H9 (cell line): ENCODE results near the gene SNX11. TPM values are rescaled to one million over a fixed set of nuclear protein-coding genes. Genes with fewer than 3 reads are reported as not detected.
A peak's percentile ranks its signal among the peaks of the same experiment; 100 is the strongest.

Source experiments
- DNase-seq: peaks from one replicate; pipeline ENCODE4 v3.0.0-alpha.2; 2017
- H2AFZ ChIP-seq: one replicate; pipeline ENCODE4 v1.6.1; 2013; ENCODE audit warnings: mild to moderate bottlenecking, low read length, control low read depth, moderate library complexity
- H2AK5ac ChIP-seq: 2 replicates; pipeline ENCODE4 v1.6.1; 2013; ENCODE audit warnings: low read length, control low read depth, mixed read lengths; ENCODE audit not compliant: insufficient read length
- H2BK120ac ChIP-seq: one replicate; pipeline ENCODE4 v1.6.1; 2013; ENCODE audit warnings: low read depth, mild to moderate bottlenecking, low read length, control low read depth, inconsistent platforms; ENCODE audit not compliant: poor library complexity, severe bottlenecking
- H2BK12ac ChIP-seq: 2 replicates; pipeline ENCODE4 v1.6.1; 2013; ENCODE audit warnings: low read length, control low read depth, mixed read lengths, low read depth; ENCODE audit not compliant: insufficient read length
- H2BK15ac ChIP-seq: 2 replicates; pipeline ENCODE4 v1.6.1; 2013; ENCODE audit warnings: low read depth, low read length, control low read depth
- H2BK20ac ChIP-seq: one replicate; pipeline ENCODE4 v1.6.1; 2013; ENCODE audit warnings: low read depth, mild to moderate bottlenecking, low read length, control low read depth, inconsistent platforms; ENCODE audit not compliant: poor library complexity, severe bottlenecking
- H2BK5ac ChIP-seq: 2 replicates; pipeline ENCODE4 v1.6.1; 2013; ENCODE audit warnings: low read length, control low read depth, mixed read lengths; ENCODE audit not compliant: insufficient read length
- H3K14ac ChIP-seq: 2 replicates; pipeline ENCODE4 v1.6.1; 2013; ENCODE audit warnings: low read length, control low read depth; ENCODE audit not compliant: insufficient read depth
- H3K18ac ChIP-seq: 2 replicates; pipeline ENCODE4 v1.6.1; 2013; ENCODE audit warnings: low read depth, mild to moderate bottlenecking, mixed read lengths, low read length, control low read depth; ENCODE audit not compliant: insufficient read length
- H3K23ac ChIP-seq: 2 replicates; pipeline ENCODE4 v1.6.1; 2013; ENCODE audit warnings: low read length, control low read depth, mixed read lengths, low read depth; ENCODE audit not compliant: insufficient read length
- H3K23me2 ChIP-seq: 2 replicates; pipeline ENCODE4 v1.6.1; 2013; ENCODE audit warnings: low read depth, mild to moderate bottlenecking, mixed read lengths, low read length, control low read depth; ENCODE audit not compliant: insufficient read length, poor library complexity, severe bottlenecking
- H3K27ac ChIP-seq: 2 replicates; pipeline ENCODE4 v1.5.1; 2013; ENCODE audit warnings: low read length, control low read depth, mixed read lengths, low read depth; ENCODE audit not compliant: insufficient read length
- H3K27me3 ChIP-seq: 2 replicates; pipeline ENCODE4 v1.6.1; 2013; ENCODE audit warnings: low read length, control low read depth, inconsistent platforms; ENCODE audit not compliant: insufficient read depth
- H3K4ac ChIP-seq: 2 replicates; pipeline ENCODE4 v1.6.1; 2013; ENCODE audit warnings: low read depth, mild to moderate bottlenecking, control low read depth, inconsistent platforms, low read length, moderate library complexity
- H3K4me1 ChIP-seq: 2 replicates; pipeline ENCODE4 v1.6.1; 2013; ENCODE audit warnings: low read length, control low read depth, inconsistent platforms; ENCODE audit not compliant: insufficient read depth
- H3K4me2 ChIP-seq: 2 replicates; pipeline ENCODE4 v1.6.1; 2013; ENCODE audit warnings: low read length, control low read depth, mixed read lengths; ENCODE audit not compliant: insufficient read length, insufficient read depth
- H3K56ac ChIP-seq: 2 replicates; pipeline ENCODE4 v1.6.1; 2013; ENCODE audit warnings: low read depth, mild to moderate bottlenecking, mixed read lengths, low read length, control low read depth; ENCODE audit not compliant: insufficient read length
- H3K79me1 ChIP-seq: 2 replicates; pipeline ENCODE4 v1.6.1; 2013; ENCODE audit warnings: low read depth, mild to moderate bottlenecking, moderate library complexity, low read length, control low read depth, inconsistent platforms; ENCODE audit not compliant: insufficient read depth, poor library complexity, severe bottlenecking
- H3K79me2 ChIP-seq: 2 replicates; pipeline ENCODE4 v1.6.1; 2013; ENCODE audit warnings: low read length, control low read depth, inconsistent platforms; ENCODE audit not compliant: insufficient read depth
- H3K9ac ChIP-seq: 2 replicates; pipeline ENCODE4 v1.6.1; 2013; ENCODE audit warnings: low read length, control low read depth, mixed read lengths; ENCODE audit not compliant: insufficient read length; ENCODE audit errors: extremely low read depth
- H3K9me3 ChIP-seq: one replicate; pipeline ENCODE4 v1.6.1; 2013; ENCODE audit warnings: low read depth, low read length, inconsistent platforms; ENCODE audit not compliant: control insufficient read depth
- H3T11ph ChIP-seq: one replicate; pipeline ENCODE4 v1.6.1; 2013; ENCODE audit warnings: mild to moderate bottlenecking, low read length, control low read depth, inconsistent platforms
- H4K20me1 ChIP-seq: one replicate; pipeline ENCODE4 v1.6.1; 2013; ENCODE audit not compliant: control insufficient read depth, insufficient read length, insufficient read depth
- H4K5ac ChIP-seq: 2 replicates; pipeline ENCODE4 v1.6.1; 2013; ENCODE audit warnings: low read depth, mild to moderate bottlenecking, mixed read lengths, low read length, control low read depth; ENCODE audit not compliant: insufficient read length
- H4K8ac ChIP-seq: replicated peaks from 2 replicates; pipeline ENCODE4 v1.6.1; 2013; ENCODE audit warnings: low read length, control low read depth, mixed read lengths, low read depth; ENCODE audit not compliant: insufficient read length
- H4K91ac ChIP-seq: 2 replicates; pipeline ENCODE4 v1.6.1; 2013; ENCODE audit warnings: low read depth, mild to moderate bottlenecking, moderate library complexity, mixed read lengths, low read length, control low read depth; ENCODE audit not compliant: insufficient read length
- H3K27ac Mint-ChIP-seq, 3 experiments: 2 replicates in 2 of 3; 3 replicates in 1 of 3; pipeline ENCODE4 v1.8.0; 2020 to 2021; ENCODE audit warnings: mixed read lengths in 3 of 3, mild to moderate bottlenecking in 1 of 3, moderate library complexity in 1 of 3
- H3K27me3 Mint-ChIP-seq: 2 replicates; pipeline ENCODE4 v1.8.0; 2021; ENCODE audit warnings: low read depth, mild to moderate bottlenecking, moderate library complexity, mixed read lengths
- H3K36me3 Mint-ChIP-seq, 3 experiments: 2 replicates in 2 of 3; 3 replicates in 1 of 3; pipeline ENCODE4 v1.8.0; 2020 to 2021; ENCODE audit warnings: low read depth in 3 of 3, mixed read lengths in 3 of 3; ENCODE audit not compliant: insufficient read depth in 1 of 3
- H3K4me1 Mint-ChIP-seq, 2 experiments: 2 replicates each; pipeline ENCODE4 v1.8.0; 2020; ENCODE audit warnings: mixed read lengths in 2 of 2
- H3K4me3 Mint-ChIP-seq, 2 experiments: 2 replicates in 1 of 2; 3 replicates in 1 of 2; pipeline ENCODE4 v1.8.0; 2020 to 2021; ENCODE audit warnings: mild to moderate bottlenecking in 2 of 2, mixed read lengths in 2 of 2, moderate library complexity in 1 of 2
- H3K9me3 Mint-ChIP-seq, 2 experiments: 2 replicates in 1 of 2; 3 replicates in 1 of 2; pipeline ENCODE4 v1.8.0; 2020; ENCODE audit warnings: mild to moderate bottlenecking in 2 of 2, mixed read lengths in 2 of 2, moderate library complexity in 1 of 2
- CTCF ChIP-seq: fragments of 200-600 bp; sonication (generic); conservative IDR thresholded peaks from 3 replicates; pipeline ENCODE4 v1.8.0; 2021; ENCODE audit warnings: antibody characterized with exemption, mild to moderate bottlenecking
- WGBS: extraction: QIAGEN DNeasy Blood & Tissue Kit; methylation state at CpG from one replicate; pipeline ENCODE4 v1.1.7; 2013; ENCODE audit warnings: missing lambda C conversion rate, low lambda C conversion rate, mixed read lengths; ENCODE audit not compliant: insufficient read length; ENCODE audit errors: extremely low coverage; 5-methylcytosine and 5-hydroxymethylcytosine counted together
- long read RNA-seq: library from polyadenylated mRNA; unstranded; transcript quantifications from one replicate; pipeline ENCODE4 v2.0.0, GENCODE V29; 2020
- total RNA-seq: library from RNA; stranded (reverse); gene quantifications from 2 replicates; pipeline ENCODE4 v1.2.1, GENCODE V29; 2021

The SNX11 gene
- 20.0 and 21.7 TPM in 2 replicates for total RNA-seq
- long read RNA-seq, transcript SNX11-206 (7 exons, 1,200 nt) = minor isoform, 7 of 194 reads
- long read RNA-seq, transcript SNX11-202 (8 exons, 2,733 nt) = minor isoform, 13 of 194 reads
- long read RNA-seq, transcript SNX11-210 (7 exons, 1,282 nt) = minor isoform, 23 of 194 reads
- long read RNA-seq, transcript SNX11-201 (7 exons, 2,315 nt) = major isoform, 91 of 194 reads
- long read RNA-seq, partial matches to known transcripts = 7 of 194 reads
- long read RNA-seq, other reads (novel, unspliced or antisense) = 52 of 194 reads

- peaks cover 8% of the 10 kb centered on the region; the same call in 1 of the 2 replicates for H3K79me2 ChIP-seq
- H3K23ac ChIP-seq = no peak within 1 kb of the TSS
- no peak within 1 kb of the TSS for H2BK5ac ChIP-seq
- peak within 1 kb of the TSS; percentile 84 to 96 for H3K4me3 Mint-ChIP-seq
- H3K23me2 ChIP-seq = peaks cover 3% of the 10 kb centered on the region
- H3K9me3 ChIP-seq = no peaks in the 10 kb centered on the region
- H3K4me1 ChIP-seq = peaks cover 4% of the 10 kb centered on the region; the same call in 1 of the 2 replicates
- no peak for TF ChIP-seq CTCF
- H3K18ac ChIP-seq = no peak within 1 kb of the TSS
- peak; percentile 98 for DNase-seq
- H2BK20ac ChIP-seq = no peak within 1 kb of the TSS
- H3K27me3 Mint-ChIP-seq = peaks cover 8% of the 10 kb centered on the region; the same call in 1 of the 2 replicates
- peak within 1 kb of the TSS; percentile 88 for H3K9ac ChIP-seq
- no peak within 1 kb of the TSS for H2BK12ac ChIP-seq
- no peak within 1 kb of the TSS for H4K91ac ChIP-seq
- no peaks in the 10 kb centered on the region for H3K27me3 ChIP-seq
- peaks cover 4 to 11% (median 9%) of the 10 kb centered on the region in 3 experiments; a peak in 6 of 7 replicates for H3K36me3 Mint-ChIP-seq
- no peak within 1 kb of the TSS for H2AK5ac ChIP-seq
- no peak within 1 kb of the TSS for H3K4ac ChIP-seq
- peak within 1 kb of the TSS; percentile 74 to 94 (median 83) for H3K27ac Mint-ChIP-seq
- no CpG with 5 or more reads among the region's 64 CpGs for WGBS
- H3K4me2 ChIP-seq = peak within 1 kb of the TSS; percentile 94
- H3K79me1 ChIP-seq = peaks cover 4% of the 10 kb centered on the region
- peak within 1 kb of the TSS; percentile 10 for H3T11ph ChIP-seq
- no peak within 1 kb of the TSS for H4K8ac ChIP-seq
- H2BK15ac ChIP-seq = no peak within 1 kb of the TSS
- no peak within 1 kb of the TSS for H4K5ac ChIP-seq
- peak within 1 kb of the TSS; percentile 77 for H3K27ac ChIP-seq
- peak within 1 kb of the TSS; percentile 36 for H3K14ac ChIP-seq
- no peaks in the 10 kb centered on the region for H4K20me1 ChIP-seq
- peaks cover 0 to 8% of the 10 kb centered on the region in 2 experiments; a peak in 4 of 5 replicates for H3K9me3 Mint-ChIP-seq
- no peak within 1 kb of the TSS for H3K56ac ChIP-seq
- H3K4me1 Mint-ChIP-seq = peaks cover 10% of the 10 kb centered on the region in 2 experiments
- peak within 1 kb of the TSS; percentile 7 for H2AFZ ChIP-seq
- H2BK120ac ChIP-seq = no peak within 1 kb of the TSS
These were observed at the start of gene SNX11 for GRCh38 chr17:48107137-48108055. SNX11 (plus strand) TSS chr17:48107766; CDS start chr17:48112044, 4,278 bp downstream.
